MM.1S (cell line): ENCODE results near the gene ING5.

Experiments
- DNase-seq: peaks from one replicate; pipeline ENCODE4 v3.0.0-alpha.2; 2015
- H2AFZ ChIP-seq: fragments of 300-600 bp; sonication (generic); 2 replicates; pipeline ENCODE4 v1.6.0; 2016; ENCODE audit warnings: antibody characterized with exemption, low read length
- H3F3A ChIP-seq: fragments of 300-600 bp; sonication (generic); 2 replicates; pipeline ENCODE4 v1.6.1; 2016; ENCODE audit warnings: mild to moderate bottlenecking, antibody characterized with exemption, low read length, moderate library complexity, mixed read lengths; ENCODE audit not compliant: insufficient read depth
- H3K27ac ChIP-seq: fragments of 300-600 bp; sonication (generic); 2 replicates; pipeline ENCODE4 v1.5.1; 2016; ENCODE audit warnings: mild to moderate bottlenecking, low read length
- H3K27me3 ChIP-seq: fragments of 300-600 bp; sonication (generic); replicated peaks from 2 replicates; pipeline ENCODE4 v1.6.0; 2016; ENCODE audit warnings: low read length; ENCODE audit not compliant: insufficient read depth
- H3K36me3 ChIP-seq: fragments of 300-600 bp; sonication (generic); replicated peaks from 2 replicates; pipeline ENCODE4 v1.6.1; 2016; ENCODE audit warnings: mild to moderate bottlenecking, low read length, mixed read lengths; ENCODE audit not compliant: insufficient read depth
- H3K4me1 ChIP-seq: fragments of 300-600 bp; sonication (generic); 2 replicates; pipeline ENCODE4 v1.6.1; 2016; ENCODE audit warnings: low read length, mixed read lengths
- H3K4me2 ChIP-seq: fragments of 300-600 bp; sonication (generic); 2 replicates; pipeline ENCODE4 v1.6.0; 2016; ENCODE audit warnings: low read depth, low read length
- H3K4me3 ChIP-seq: fragments of 300-600 bp; sonication (generic); 2 replicates; pipeline ENCODE4 v1.5.1; 2016; ENCODE audit warnings: low read length, mixed read lengths
- H3K79me2 ChIP-seq: fragments of 300-600 bp; sonication (generic); 2 replicates; pipeline ENCODE4 v1.6.1; 2016; ENCODE audit warnings: mixed run types, low read length, mixed read lengths
- H3K9ac ChIP-seq: fragments of 300-600 bp; sonication (generic); 2 replicates; pipeline ENCODE4 v1.6.1; 2016; ENCODE audit warnings: low read length, mixed read lengths
- H3K9me2 ChIP-seq: fragments of 300-600 bp; sonication (generic); replicated peaks from 2 replicates; pipeline ENCODE4 v1.6.1; 2016; ENCODE audit warnings: mild to moderate bottlenecking, low read length, mixed read lengths; ENCODE audit not compliant: insufficient read depth
- H3K9me3 ChIP-seq: fragments of 300-600 bp; sonication (generic); replicated peaks from 2 replicates; pipeline ENCODE4 v1.6.1; 2016; ENCODE audit warnings: mild to moderate bottlenecking, low read length, mixed read lengths; ENCODE audit not compliant: insufficient read depth
- H4K20me1 ChIP-seq: fragments of 300-600 bp; sonication (generic); 2 replicates; pipeline ENCODE4 v1.6.1; 2016; ENCODE audit warnings: mild to moderate bottlenecking, low read length, moderate library complexity, mixed read lengths; ENCODE audit not compliant: insufficient read depth
- EZH2 ChIP-seq: fragments of 300-600 bp; sonication (generic); optimal IDR thresholded peaks from 2 replicates; pipeline ENCODE3; 2017; ENCODE audit warnings: low read depth, mild to moderate bottlenecking, antibody characterized with exemption, low read length, mixed read lengths
- EZH2phosphoT487 ChIP-seq: fragments of 300-600 bp; sonication (generic); IDR thresholded peaks from 2 replicates; pipeline ENCODE4 v1.6.1; 2018; ENCODE audit warnings: antibody characterized with exemption, low read length
- TF ChIP-seq, protein P1 (sequence below): fragments of 300-600 bp; sonication (generic); IDR thresholded peaks from 2 replicates; pipeline ENCODE4 v1.5.1; 2016; ENCODE audit warnings: antibody characterized with exemption, low read length, mixed read lengths

ING5 gene

DNA sequence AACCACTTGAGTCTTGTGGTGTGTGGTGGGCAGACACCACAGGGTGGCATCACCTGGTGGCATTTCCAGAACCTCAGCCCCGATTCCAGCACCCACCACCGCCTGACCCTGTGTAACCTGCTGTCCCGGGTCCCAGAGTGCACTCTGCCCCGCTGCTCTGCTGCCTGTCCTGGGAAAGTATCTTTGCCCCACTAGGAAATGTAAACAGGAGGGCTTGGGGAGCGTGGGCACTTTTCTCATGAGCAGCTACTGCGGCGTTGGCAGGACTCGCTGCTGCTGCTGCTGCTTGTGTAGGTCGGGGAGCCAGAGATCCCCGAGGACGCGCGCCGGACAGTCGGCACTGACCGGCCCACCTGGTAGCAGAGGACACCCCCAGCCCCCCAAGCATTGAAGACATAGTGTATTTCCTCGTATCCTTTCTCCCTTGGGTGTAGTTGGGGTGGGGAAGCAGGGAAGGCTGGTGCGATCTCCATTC is 28.6 kb upstream of the ING5 start:
- TF ChIP-seq EZH2phosphoT487 (no peak), EZH2 (no peak)
- TF ChIP-seq, protein P1, sequence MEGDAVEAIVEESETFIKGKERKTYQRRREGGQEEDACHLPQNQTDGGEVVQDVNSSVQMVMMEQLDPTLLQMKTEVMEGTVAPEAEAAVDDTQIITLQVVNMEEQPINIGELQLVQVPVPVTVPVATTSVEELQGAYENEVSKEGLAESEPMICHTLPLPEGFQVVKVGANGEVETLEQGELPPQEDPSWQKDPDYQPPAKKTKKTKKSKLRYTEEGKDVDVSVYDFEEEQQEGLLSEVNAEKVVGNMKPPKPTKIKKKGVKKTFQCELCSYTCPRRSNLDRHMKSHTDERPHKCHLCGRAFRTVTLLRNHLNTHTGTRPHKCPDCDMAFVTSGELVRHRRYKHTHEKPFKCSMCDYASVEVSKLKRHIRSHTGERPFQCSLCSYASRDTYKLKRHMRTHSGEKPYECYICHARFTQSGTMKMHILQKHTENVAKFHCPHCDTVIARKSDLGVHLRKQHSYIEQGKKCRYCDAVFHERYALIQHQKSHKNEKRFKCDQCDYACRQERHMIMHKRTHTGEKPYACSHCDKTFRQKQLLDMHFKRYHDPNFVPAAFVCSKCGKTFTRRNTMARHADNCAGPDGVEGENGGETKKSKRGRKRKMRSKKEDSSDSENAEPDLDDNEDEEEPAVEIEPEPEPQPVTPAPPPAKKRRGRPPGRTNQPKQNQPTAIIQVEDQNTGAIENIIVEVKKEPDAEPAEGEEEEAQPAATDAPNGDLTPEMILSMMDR, result no peak
- no peak for DNase-seq
- Histone ChIP-seq H3K9me2 (no peaks in the 10 kb centered on the region), H3K9me3 (no peaks in the 10 kb centered on the region), H2AFZ (no peak overlapping the region), H3F3A (no peaks in the 10 kb centered on the region), H3K79me2 (no peaks in the 10 kb centered on the region), H3K27me3 (no peaks in the 10 kb centered on the region), H3K27ac (no peak overlapping the region), H3K4me3 (no peak overlapping the region), H3K36me3 (no peaks in the 10 kb centered on the region), H3K4me2 (no peak overlapping the region), H3K9ac (no peak overlapping the region), H3K4me1 (no peaks in the 10 kb centered on the region), H4K20me1 (no peaks in the 10 kb centered on the region)

DNA sequence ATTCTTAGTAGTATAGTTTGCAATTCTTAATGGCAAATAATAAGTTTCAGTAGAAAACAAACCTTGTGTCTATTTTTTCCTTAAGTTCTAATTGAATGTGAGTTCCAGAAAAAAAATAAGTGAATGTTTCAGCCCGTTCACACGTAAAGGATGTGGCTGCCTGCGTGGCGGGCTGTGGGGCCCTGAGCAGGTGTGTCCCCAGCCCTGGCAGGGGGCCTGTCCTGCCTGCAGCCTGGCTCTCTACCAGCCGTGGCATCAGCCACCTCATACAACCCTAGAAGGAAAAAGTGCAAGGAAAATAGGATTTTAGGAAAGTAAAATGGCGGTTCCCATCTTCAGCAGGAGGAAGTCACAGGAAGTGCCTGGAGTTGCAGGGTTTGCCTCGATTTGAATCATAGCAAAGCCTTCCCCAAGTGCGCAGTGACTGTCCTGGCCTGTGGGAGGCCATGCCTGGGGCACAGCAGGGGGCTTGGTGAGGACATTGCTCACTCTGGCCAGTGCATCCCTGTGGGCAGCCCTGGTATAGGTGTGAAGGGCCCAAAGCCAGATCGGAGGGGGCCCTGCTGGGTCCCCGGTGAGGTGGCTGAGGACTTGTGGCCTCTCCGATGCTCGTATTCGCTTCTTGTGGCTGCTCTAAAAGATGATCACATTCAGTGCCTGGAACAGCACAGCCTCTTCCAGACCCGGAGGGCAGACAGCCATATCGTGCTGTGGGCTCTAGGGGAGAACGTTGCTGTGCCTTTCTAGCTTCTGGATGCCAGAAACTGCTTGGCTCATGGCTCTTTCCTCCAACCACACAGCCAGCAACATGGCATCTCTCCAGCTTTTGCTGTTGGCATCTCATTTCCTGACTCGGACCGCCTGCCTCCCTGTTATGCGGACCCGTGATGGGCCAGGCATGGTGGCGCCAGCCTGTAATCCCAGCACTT is 27.8 kb upstream of the ING5 start:
- no peak overlapping the region for H3K4me2 ChIP-seq
- H3K4me3 ChIP-seq, result no peak overlapping the region
- H3K79me2 ChIP-seq, result no peaks in the 10 kb centered on the region
- H3K36me3 ChIP-seq, result no peaks in the 10 kb centered on the region; the same call in 1 of the 2 replicates
- H3K27ac ChIP-seq, result no peak overlapping the region
- H3K9ac ChIP-seq, result no peak overlapping the region
- DNase-seq, result no peak
- H2AFZ ChIP-seq, result no peak overlapping the region
- H3K27me3 ChIP-seq, result no peaks in the 10 kb centered on the region
- no peaks in the 10 kb centered on the region for H3F3A ChIP-seq
- H3K9me3 ChIP-seq, result no peaks in the 10 kb centered on the region
- H3K9me2 ChIP-seq, result no peaks in the 10 kb centered on the region
- H3K4me1 ChIP-seq, result no peaks in the 10 kb centered on the region
- no peaks in the 10 kb centered on the region for H4K20me1 ChIP-seq
- TF ChIP-seq EZH2phosphoT487 (no peak), EZH2 (no peak)
- TF ChIP-seq, protein P1, result no peak

DNA sequence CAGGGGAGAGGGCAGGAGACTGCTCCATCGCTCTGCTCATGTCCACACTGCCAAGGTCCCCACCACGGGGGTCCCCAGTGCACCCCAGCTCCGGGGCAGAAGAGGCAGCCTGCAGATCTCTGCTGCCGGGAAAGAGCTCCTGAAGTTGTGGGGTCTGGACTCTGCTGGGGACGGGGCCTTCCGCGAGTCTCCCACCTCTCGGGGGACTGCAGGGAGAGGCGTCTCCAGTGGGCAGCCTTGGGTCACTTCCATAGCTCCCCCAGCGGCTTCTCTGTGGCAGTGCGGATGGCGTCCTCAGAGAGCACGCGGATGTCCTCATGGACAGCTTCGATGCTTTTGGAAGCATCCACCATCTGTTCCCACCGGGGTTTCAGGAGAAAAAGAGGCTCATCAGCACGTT is 26.0 kb upstream of the ING5 start:
- no peak overlapping the region for H3K4me3 ChIP-seq
- no peak overlapping the region for H3K9ac ChIP-seq
- no peaks in the 10 kb centered on the region for H3K4me1 ChIP-seq
- no peak overlapping the region for H3K27ac ChIP-seq
- H3K27me3 ChIP-seq, result no peaks in the 10 kb centered on the region
- no peaks in the 10 kb centered on the region for H3F3A ChIP-seq
- no peaks in the 10 kb centered on the region for H4K20me1 ChIP-seq
- H3K9me2 ChIP-seq, result no peaks in the 10 kb centered on the region
- no peak for TF ChIP-seq EZH2phosphoT487
- TF ChIP-seq EZH2, result no peak
- TF ChIP-seq, protein P1, result no peak
- peaks cover 4% of the 10 kb centered on the region; the same call in 1 of the 2 replicates for H3K79me2 ChIP-seq
- no peak overlapping the region for H2AFZ ChIP-seq
- DNase-seq, result no peak
- H3K4me2 ChIP-seq, result no peak overlapping the region
- H3K36me3 ChIP-seq, result no peaks in the 10 kb centered on the region; the same call in 1 of the 2 replicates
- H3K9me3 ChIP-seq, result no peaks in the 10 kb centered on the region
